GM12872 (cell line): Measurements from ENCODE around the gene BCORL1.

Experiments used
- CTCF ChIP-seq: IDR thresholded peaks from 3 replicates; pipeline ENCODE4 v1.5.1; 2011; ENCODE audit warnings: low read depth, mild to moderate bottlenecking, low read length, moderate library complexity; ENCODE audit not compliant: insufficient read depth

Gene BCORL1

GRCh38 chrX:130014770-130015169 lies 32.3 kb downstream of the BCORL1 start:
- no peak for TF ChIP-seq CTCF

GRCh38 chrX:130015181-130015580 lies 32.7 kb downstream of the BCORL1 start:
- TF ChIP-seq CTCF: no peak

GRCh38 chrX:130018143-130018542 lies 35.7 kb downstream of the BCORL1 start:
- TF ChIP-seq CTCF: no peak

GRCh38 chrX:130020661-130021324 lies 38.4 kb downstream of the BCORL1 start:
- no peak for TF ChIP-seq CTCF

- TF ChIP-seq CTCF: no peak
Measured at GRCh38 chrX:130024127-130024526, 41.7 kb downstream of the BCORL1 start.

GRCh38 chrX:130025256-130025655 lies 42.8 kb downstream of the BCORL1 start:
- no peak for TF ChIP-seq CTCF

- no peak for TF ChIP-seq CTCF
Measured at GRCh38 chrX:130027569-130027968, 45.1 kb downstream of the BCORL1 start.
